Smooth muscle cell of the coronary artery (primary cell): ENCODE data around the gene PURB. TPM values are rescaled to one million over a fixed set of nuclear protein-coding genes. Genes with fewer than 3 reads are reported as not detected.

Experiments
- total RNA-seq: library from RNA; depleted of rRNA; stranded (reverse); fragments of >200 nt; gene quantifications from 2 replicates; pipeline ENCODE4 v1.2.3, GENCODE V29; 2014; ENCODE audit warnings: low replicate concordance

The PURB gene
- total RNA-seq: 4.6 and 11.8 TPM in 2 replicates

DNA sequence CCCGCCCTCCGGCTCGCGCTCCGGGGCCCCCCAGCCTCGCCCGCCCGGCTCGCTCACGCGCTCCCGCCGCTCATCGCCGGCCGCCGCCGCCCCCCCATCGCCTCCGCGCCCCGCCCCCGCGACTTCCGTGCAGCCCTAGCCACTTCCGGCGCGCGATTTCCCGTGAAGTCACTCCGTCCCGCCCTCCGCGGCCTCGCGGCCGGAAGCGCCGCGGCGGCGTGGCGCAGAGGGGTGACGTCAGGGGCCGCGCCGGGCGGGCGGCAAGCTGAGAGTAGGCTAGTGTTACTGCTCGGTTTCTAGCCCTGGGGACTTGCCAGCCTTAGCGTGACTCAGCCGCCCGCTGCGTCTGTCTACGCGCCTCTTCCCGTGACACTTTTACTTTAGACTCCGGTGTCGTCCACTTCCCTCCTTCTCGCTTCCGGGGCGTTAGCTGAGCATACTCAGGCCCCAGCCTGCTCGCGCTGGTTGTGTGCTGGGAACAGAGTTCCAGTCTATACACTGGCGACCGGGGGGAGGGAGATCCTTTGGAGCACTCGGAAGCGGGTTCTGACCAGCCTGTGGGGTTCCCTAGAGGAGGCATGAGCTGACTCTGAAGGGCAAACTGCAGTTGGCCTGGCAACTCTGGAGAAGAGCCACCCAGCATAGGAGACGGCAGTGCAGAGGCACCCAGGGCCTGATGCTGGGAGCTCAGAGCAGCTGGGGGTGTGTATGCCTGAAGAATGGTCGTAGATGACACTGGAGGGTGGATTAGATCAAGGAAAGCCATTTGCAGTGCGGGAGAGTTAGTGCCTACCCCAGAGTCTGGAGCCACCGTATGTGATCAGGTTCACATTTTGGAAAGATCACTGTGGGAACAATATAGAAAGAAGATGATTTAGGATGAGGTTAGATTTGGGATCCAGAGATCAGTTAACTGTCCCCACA, at the start of gene PURB:
Gene PURB, minus strand, starts transcription at position 137 of the 924 bp plus-strand sequence. CDS start 182 bp downstream, outside the sequence.

DNA sequence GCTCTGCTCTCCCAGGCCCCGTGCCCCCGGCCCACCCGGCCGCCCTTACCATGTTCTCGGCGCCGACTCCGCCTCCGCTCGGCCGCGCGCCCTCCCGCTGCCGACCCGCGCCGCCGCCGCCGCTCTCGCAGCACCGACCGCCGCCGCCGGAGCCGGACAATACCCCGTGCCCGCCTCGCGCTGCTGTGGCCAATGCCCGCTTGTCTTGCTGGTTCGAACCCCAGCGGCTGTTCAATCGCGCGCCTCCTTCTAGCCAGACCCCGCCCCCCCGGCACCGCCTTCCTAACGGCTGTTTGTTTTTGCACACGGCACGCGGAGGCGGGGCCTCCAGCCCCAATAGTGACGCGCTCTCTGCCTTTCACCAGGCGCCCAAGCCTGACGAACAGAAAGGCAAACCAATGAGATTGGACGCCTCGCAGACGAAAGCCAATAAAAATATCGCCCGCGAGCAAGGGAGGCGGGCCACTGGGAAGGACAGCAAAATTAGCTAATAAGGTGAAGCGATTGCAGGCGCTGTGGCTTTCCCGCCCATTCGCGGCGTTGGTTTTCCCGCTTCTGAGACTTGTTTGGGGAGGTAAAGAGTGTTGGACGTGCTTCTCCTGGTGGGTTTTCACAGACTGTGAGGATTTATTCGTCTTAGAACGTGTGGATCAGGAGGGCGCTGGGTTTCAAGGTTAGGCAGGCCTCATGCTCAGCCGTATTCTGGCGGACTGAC, 37.3 kb downstream of the PURB start, which contains the start of gene H2AZ2:
Gene H2AZ2, minus strand, starts transcription at position 168 of the 715 bp plus-strand sequence. Its CDS starts 116 bp downstream, at position 52.

Other genes starting within 250 kb of the PURB start
- 8.0 and 8.3 TPM in 2 replicates for gene ZMIZ2, start 136.7 kb downstream of the PURB start, total RNA-seq
- 437 and 1,604 TPM in 2 replicates for gene PPIA, start 88.8 kb downstream of the PURB start, total RNA-seq
- gene H2AZ2, start 37.4 kb downstream of the PURB start, total RNA-seq: 194 and 275 TPM in 2 replicates
- 0.08 TPM in 1 of 2 replicates, not detected in the other for gene MYO1G, start 93.5 kb upstream of the PURB start, total RNA-seq
- 61.2 and 70.1 TPM in 2 replicates for gene CCM2, start 114.7 kb upstream of the PURB start, total RNA-seq
- 0.47 and 1.3 TPM in 2 replicates for gene NACAD, start 203.4 kb upstream of the PURB start, total RNA-seq
- 38.0 and 60.4 TPM in 2 replicates for gene TBRG4, start 226.2 kb upstream of the PURB start, total RNA-seq